Heart left ventricle (tissue), 16 donors: Measurements from ENCODE around the gene NEB. TPM values are rescaled to one million over a fixed set of nuclear protein-coding genes. Genes with fewer than 3 reads are reported as not detected.
"Not testable (repeated sequence)": the region's sequence is repeated elsewhere in the genome, so short reads cannot be mapped to it uniquely, and the experiment has no call there.

Source experiments
- ATAC-seq, 4 donors: fragments of 200-7000 bp; cut with Tn5 transposase; one replicate each; pipeline ENCODE4 v1.9.1; 2020 to 2022; ENCODE audit warnings: moderate library complexity in 4 of 4, mild to moderate bottlenecking in 3 of 4, moderate number of reproducible peaks in 1 of 4
- DNase-seq, 5 donors: peaks; one replicate each; pipeline ENCODE4 v3.0.0-alpha.2; 2020
- H3K27ac ChIP-seq, 12 donors: fragments of 200-600 bp; sonication (generic) in 4 of 12; one replicate each; pipeline versions ENCODE4 v1.5.0 to v1.8.0; 2016 to 2022; ENCODE audit warnings: mild to moderate bottlenecking in 2 of 12
- H3K27me3 ChIP-seq, 9 donors: fragments of 200-600 bp; sonication (generic) in 2 of 9; one replicate each; pipeline versions ENCODE4 v1.5.1 to v1.8.0; 2016 to 2022; ENCODE audit warnings: mild to moderate bottlenecking in 3 of 9
- H3K36me3 ChIP-seq, 9 donors: fragments of 200-600 bp; sonication (generic) in 2 of 9; one replicate each; pipeline versions ENCODE4 v1.5.0 to v1.8.0; 2018 to 2022; ENCODE audit warnings: mild to moderate bottlenecking in 2 of 9
- H3K4me1 ChIP-seq, 12 donors: fragments of 200-600 bp; sonication (generic) in 4 of 12; one replicate each; pipeline versions ENCODE4 v1.5.0 to v1.8.0; 2016 to 2022; ENCODE audit warnings: mild to moderate bottlenecking in 3 of 12
- H3K4me3 ChIP-seq, 12 donors: fragments of 200-600 bp; sonication (generic) in 4 of 12; one replicate each; pipeline versions ENCODE4 v1.5.0 to v1.8.0; 2017 to 2022; ENCODE audit warnings: mild to moderate bottlenecking in 9 of 12, moderate library complexity in 4 of 12
- H3K9me3 ChIP-seq, 12 donors: fragments of 200-600 bp; sonication (generic) in 4 of 12; one replicate each; pipeline versions ENCODE4 v1.5.0 to v1.8.0; 2016 to 2022; ENCODE audit warnings: mild to moderate bottlenecking in 1 of 12
- CTCF ChIP-seq, 12 donors: fragments of 200-600 bp; sonication (generic) in 4 of 12; IDR thresholded peaks; one replicate each; pipeline versions ENCODE4 v1.5.0 to v1.8.0; 2018 to 2022; ENCODE audit warnings: antibody characterized with exemption in 12 of 12, mild to moderate bottlenecking in 5 of 12
- POLR2A ChIP-seq, 2 donors: fragments of 450-650 bp; IDR thresholded peaks; one replicate each; pipeline ENCODE4 v1.6.1; 2017; ENCODE audit warnings: antibody characterized with exemption in 2 of 2, mild to moderate bottlenecking in 2 of 2, moderate library complexity in 2 of 2
- WGBS, 4 donors: extraction: QIAGEN DNeasy Blood & Tissue Kit in 2 of 4; methylation state at CpG; one replicate each; pipeline versions ENCODE4 v1.1.5 to v1.1.7; 2013 to 2018; 5-methylcytosine and 5-hydroxymethylcytosine counted together
- intact Hi-C, 10 donors: fragments of 100-400 bp; cut with DNase I; formaldehyde crosslinking; loops; one replicate each; pipeline versions ENCODE4 v1.11.1 to v1.14.2; 2022
- polyA plus RNA-seq, 2 donors: library from polyadenylated mRNA; stranded (reverse); fragments of 200-250 nt; gene quantifications; one replicate each; pipeline ENCODE4 v1.2.3, GENCODE V29; 2013
- total RNA-seq, 9 donors: library from RNA; depleted of rRNA in 2 of 9; stranded (reverse); fragments of >200 nt in 2 of 9; fragmentation: NEBNext Ultra II Directional in 3 of 9; extraction: Animal tissue kit (Norgen Biotek cat#: 25700) in 3 of 9; gene quantifications; one replicate each; pipeline versions ENCODE4 v1.1.0 to v1.2.4, GENCODE V29; 2016 to 2023
- donor health status: ischemic (EF 13 %, LVEDD 7.1; RV severe dilation, severe dysfunction).
- donor health status: healthy with polysubstance abuse.
- donor health status: DM: no; HTN: yes; CAD: no.
- donor health status: DM: no; HTN: no; CAD: no.
- donor health status: ischemic (EF 25% LVEDD 6.9; RV normal size, moderate dysfunction).
- donor health status: ischemic (EF 25% LVEDD 5.7; RV mildly dilated, moderate dysfunction).
- donor health status: healthy.
- donor health status: DM: yes; HTN: yes; CAD: no.
- donor health status: ischemic (EF 35%, LVEDD 5.7; RV mildly dilated, moderate dysfunction).
- donor health status: nonischemic (EF 11% LVEDD 7.7; RV severe dilation, severe dysfunction).
- donor health status: DM: yes; HTN: yes; CAD: no.
- donor health status: PGD.
- donor health status: ischemic (EF 29% LVEDD 5.4; RV normal size, mild dysfunction).
- donor health status: nonischemic (EF 23%, LVEDD 6.1; RV moderate dilation, normal function).

Gene NEB
- total and polyA plus RNA-seq, 11 donors, result 0.43 to 23.9 (median 3.0) TPM

DNA sequence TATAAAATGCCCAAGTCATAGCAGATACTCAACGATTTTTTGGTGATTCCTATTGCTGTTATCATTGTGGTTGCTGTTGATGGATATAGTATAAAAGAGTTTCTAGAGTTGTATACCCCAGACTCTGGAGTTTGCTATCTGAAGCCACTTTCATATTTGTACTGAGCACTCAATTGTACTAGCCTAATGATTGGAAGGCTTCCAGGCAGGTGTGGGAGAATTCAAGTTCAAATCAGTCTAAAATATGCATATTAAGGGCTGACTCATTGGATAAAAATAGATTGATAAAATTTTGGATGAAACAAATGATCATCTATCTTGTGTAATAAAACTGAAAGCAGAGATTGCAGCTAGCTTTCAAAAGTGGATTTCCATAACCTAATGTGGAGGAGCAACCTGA is 122.9 kb downstream of the NEB start:
- no peak for ATAC-seq
- no peak overlapping the region for H3K4me3 ChIP-seq
- no peak for DNase-seq
- no peak for TF ChIP-seq CTCF (IDR thresholded peaks at IDR 0.05)
- no peak for TF ChIP-seq POLR2A (IDR thresholded peaks at IDR 0.05)
- WGBS, 4 donors, result 50 to 68% (median 64%) methylated on average over 1 of the region's 1 CpG
- H3K36me3 ChIP-seq, result no peaks in the 10 kb centered on the region
- no peaks in the 10 kb centered on the region for H3K4me1 ChIP-seq
- H3K27me3 ChIP-seq, result no peaks in the 10 kb centered on the region
- H3K27ac ChIP-seq, result no peak overlapping the region
- intact Hi-C loops, result loop anchor here in 7 of 10 donors (10.0 kb wide), 3 partner anchors 193 to 413 kb away; no protein-coding TSS in a partner anchor
- H3K9me3 ChIP-seq, result no peaks in the 10 kb centered on the region

DNA sequence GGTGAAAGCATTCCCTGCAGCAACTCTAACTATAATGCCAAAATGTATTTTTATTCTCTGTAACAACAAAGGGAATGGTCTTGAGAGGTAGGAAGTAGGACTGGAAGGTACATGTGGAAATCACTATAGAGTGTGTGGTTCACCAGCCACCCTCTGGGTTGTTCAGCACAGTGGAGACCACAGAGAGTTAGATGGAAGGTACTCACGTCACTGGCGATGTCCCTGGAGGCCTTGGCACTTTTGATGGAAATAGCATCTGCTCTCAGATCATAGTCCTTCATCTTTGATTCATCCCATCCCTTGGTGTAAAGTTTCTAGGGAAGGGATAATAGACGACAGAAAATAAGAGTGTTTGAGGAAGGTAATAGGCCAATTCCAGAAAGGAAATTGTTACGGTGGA is 124.0 kb downstream of the NEB start:
- Histone ChIP-seq H3K36me3 (no peaks in the 10 kb centered on the region), H3K27ac (no peak overlapping the region), H3K4me3 (no peak overlapping the region), H3K27me3 (no peaks in the 10 kb centered on the region), H3K4me1 (no peaks in the 10 kb centered on the region), H3K9me3 (no peaks in the 10 kb centered on the region)
- 81 to 88% (median 84%) methylated on average over 4 of the region's 4 CpGs for WGBS, 4 donors
- TF ChIP-seq CTCF (IDR thresholded peaks at IDR 0.05) (no peak), POLR2A (IDR thresholded peaks at IDR 0.05) (no peak)
- ATAC-seq (no peak), DNase-seq (no peak)
- intact Hi-C loops, result loop anchor here in 7 of 10 donors (10.0 kb wide), 3 partner anchors 194 to 414 kb away; no protein-coding TSS in a partner anchor

DNA sequence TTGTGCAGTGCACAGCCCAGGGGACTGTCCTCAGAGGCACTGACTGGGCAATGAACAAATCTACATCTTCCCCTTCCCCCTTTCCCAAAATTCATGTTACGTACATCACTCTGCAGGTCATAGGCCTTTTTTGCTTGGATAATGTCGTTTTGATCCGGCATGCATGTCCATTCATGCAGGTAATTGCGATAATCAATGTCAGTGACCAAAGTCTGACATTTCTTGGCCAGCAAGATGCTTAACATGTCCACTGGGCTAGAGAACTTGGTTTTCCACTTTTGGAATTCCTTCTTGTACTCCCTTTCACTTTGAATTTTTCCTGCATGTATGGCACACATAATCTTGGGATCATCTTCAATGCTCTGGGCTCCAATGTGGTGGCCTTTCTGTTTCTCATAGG is 124.6 kb downstream of the NEB start:
- no peaks in the 10 kb centered on the region for H3K36me3 ChIP-seq
- intact Hi-C loops, result loop anchor here in 7 of 10 donors (10.0 kb wide), 3 partner anchors 195 to 415 kb away; no protein-coding TSS in a partner anchor

DNA sequence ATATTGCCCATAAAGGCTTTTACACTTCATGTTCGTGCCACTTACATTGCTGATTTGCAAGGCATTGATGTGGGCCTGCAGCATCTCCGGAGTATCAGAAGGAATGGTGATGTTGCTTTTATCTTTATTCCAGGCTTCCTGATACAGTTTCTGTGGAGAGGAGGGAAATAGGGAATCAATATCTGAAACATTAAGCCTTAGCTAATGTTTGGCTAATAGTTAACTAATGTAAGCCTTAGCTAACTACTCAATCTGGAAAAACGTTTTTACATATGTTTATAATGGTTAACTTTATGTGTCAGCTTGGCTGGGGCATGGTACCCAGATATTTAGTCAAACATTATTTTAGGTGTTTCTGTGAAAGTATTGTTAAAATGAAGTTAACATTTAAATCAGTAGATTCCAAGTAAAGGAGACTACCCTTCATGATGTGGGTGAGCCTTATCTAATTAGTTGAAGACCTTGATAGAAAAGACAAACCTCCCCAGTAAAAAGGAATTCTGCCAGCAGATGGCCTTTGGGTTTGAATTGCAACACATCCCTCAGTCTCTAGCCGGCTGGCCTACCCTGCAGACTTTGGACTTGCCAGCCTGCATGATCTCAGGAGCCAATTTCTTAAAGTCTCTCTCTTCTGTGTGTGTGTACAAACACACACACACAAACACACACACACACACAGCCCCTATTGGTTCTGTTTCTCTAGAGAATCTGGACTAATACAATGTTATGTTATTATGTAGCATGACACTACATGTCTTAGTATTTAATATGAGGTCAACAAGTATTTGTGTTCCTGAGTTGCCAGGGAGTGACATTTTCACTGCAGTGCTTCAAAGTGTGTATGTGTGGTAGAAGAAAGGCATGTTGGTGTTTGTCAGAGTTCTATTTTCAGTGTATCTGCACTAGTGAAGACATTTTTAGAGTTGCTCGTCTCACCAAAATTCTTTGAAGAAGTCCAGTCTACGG is 126.5 kb downstream of the NEB start:
- peak in 3 of 4 donors; percentile 34 to 50 (median 38) for ATAC-seq
- H3K36me3 ChIP-seq, H3K9me3 ChIP-seq, H3K4me1 ChIP-seq, intact Hi-C loops, DNase-seq, H3K27ac ChIP-seq, H3K27me3 ChIP-seq, H3K4me3 ChIP-seq: not testable (repeated sequence)
- WGBS, 4 donors, result no CpG with 5 or more reads among the region's 6 CpGs

More for the DNA sequence above, 124.6 kb downstream of the NEB start:
- Histone ChIP-seq H3K27ac (no peak overlapping the region), H3K27me3 (no peaks in the 10 kb centered on the region), H3K9me3 (no peaks in the 10 kb centered on the region), H3K4me1 (no peaks in the 10 kb centered on the region), H3K4me3 (no peak overlapping the region)
- 96 to 97% (median 96%) methylated on average over 4 of the region's 4 CpGs for WGBS, 4 donors
- DNase-seq, result no peak
- ATAC-seq, result no peak
- no peak for TF ChIP-seq POLR2A (IDR thresholded peaks at IDR 0.05)
- no peak for TF ChIP-seq CTCF (IDR thresholded peaks at IDR 0.05)

GRCh38 chr2:151603530-151603929 is 130.7 kb downstream of the NEB start:
- H3K27me3 ChIP-seq, H3K27ac ChIP-seq, H3K4me3 ChIP-seq, intact Hi-C loops, H3K36me3 ChIP-seq, H3K9me3 ChIP-seq, H3K4me1 ChIP-seq: not testable (repeated sequence)
- ATAC-seq, result peak in 2 of 4 donors; percentile 24 to 34
- 20 to 60% (median 57%) methylated on average over 1 of the region's 2 CpGs; no CpG with 5 or more reads in 1 of the 4 donors for WGBS, 4 donors
- DNase-seq, result peak in 1 of 5 donors; percentile 15

- WGBS, 4 donors, result no CpG with 5 or more reads among the region's 5 CpGs
- H3K27ac ChIP-seq, DNase-seq, ATAC-seq, H3K27me3 ChIP-seq, H3K4me3 ChIP-seq, H3K4me1 ChIP-seq, H3K36me3 ChIP-seq, H3K9me3 ChIP-seq, intact Hi-C loops: not testable (repeated sequence)
Observed at GRCh38 chr2:151602402-151602801, 131.9 kb downstream of the NEB start.

- H3K4me1 ChIP-seq, H3K27me3 ChIP-seq, DNase-seq, intact Hi-C loops, H3K4me3 ChIP-seq, H3K27ac ChIP-seq, H3K36me3 ChIP-seq, H3K9me3 ChIP-seq: not testable (repeated sequence)
- WGBS, 4 donors, result no CpG with 5 or more reads among the region's 4 CpGs
- peak in 3 of 4 donors; percentile 43 to 51 (median 44) for ATAC-seq
Observed at GRCh38 chr2:151601803-151602202, 132.5 kb downstream of the NEB start.
